22Rv1 (cell line): ENCODE results near the gene GLYR1.

Source experiments
- CTCF ChIP-seq: fragments of 450-650 bp; IDR thresholded peaks from 2 replicates; pipeline ENCODE4 v1.5.1; 2017; ENCODE audit warnings: mild to moderate bottlenecking
- ZFX ChIP-seq: fragments of 450-650 bp; IDR thresholded peaks from 2 replicates; pipeline ENCODE4 v1.6.1; 2017; ENCODE audit warnings: antibody characterized with exemption, borderline replicate concordance

- TF ChIP-seq CTCF, result no peak
- TF ChIP-seq ZFX, result no peak
Observed at GRCh38 chr16:4820652-4821051, 26.4 kb downstream of the GLYR1 start.
